Activated CD4-positive, CD25-positive, alpha-beta regulatory T cell treated with anti-CD3 and anti-CD28 coated beads, Interleukin-2, amount 50 U/mL, for 16 hours (primary cell): Measurements from ENCODE around the gene CCDC74A.
"Not testable (repeated sequence)": the region's sequence is repeated elsewhere in the genome, so short reads cannot be mapped to it uniquely, and the experiment has no call there.

Source experiments
- DNase-seq: peaks from one replicate; pipeline ENCODE4 v3.0.0-alpha.2; 2020; ENCODE audit warnings: low read depth, low spot score

The CCDC74A gene

GRCh38 chr2:131528981-131529863 is 1.5 kb downstream of the CCDC74A start:
- not testable (repeated sequence) for DNase-seq

- not testable (repeated sequence) for DNase-seq
These were observed 2.3 kb downstream of the CCDC74A start for GRCh38 chr2:131529864-131530445.

- not testable (repeated sequence) for DNase-seq
These were observed 3.1 kb downstream of the CCDC74A start for GRCh38 chr2:131530626-131531344.

GRCh38 chr2:131531547-131532185 is 4.0 kb downstream of the CCDC74A start:
- not testable (repeated sequence) for DNase-seq

GRCh38 chr2:131532723-131533608 is 5.3 kb downstream of the CCDC74A start:
- not testable (repeated sequence) for DNase-seq

GRCh38 chr2:131533609-131534316 is 6.1 kb downstream of the CCDC74A start:
- not testable (repeated sequence) for DNase-seq

GRCh38 chr2:131534317-131534672 is 6.6 kb downstream of the CCDC74A start:
- not testable (repeated sequence) for DNase-seq

- DNase-seq, result not testable (repeated sequence)
These were observed 7.3 kb downstream of the CCDC74A start for GRCh38 chr2:131534965-131535364.

GRCh38 chr2:131535526-131535925 is 7.8 kb downstream of the CCDC74A start:
- DNase-seq, result no peak

- DNase-seq, result not testable (repeated sequence)
These were observed 8.5 kb downstream of the CCDC74A start for GRCh38 chr2:131535951-131536826.

- DNase-seq, result not testable (repeated sequence)
These were observed 9.2 kb downstream of the CCDC74A start for GRCh38 chr2:131536841-131537240.

- not testable (repeated sequence) for DNase-seq
These were observed 11.2 kb downstream of the CCDC74A start for GRCh38 chr2:131538856-131539255.

- no peak for DNase-seq
These were observed 15.0 kb downstream of the CCDC74A start for GRCh38 chr2:131542438-131543384.

- no peak for DNase-seq
These were observed 15.8 kb downstream of the CCDC74A start for GRCh38 chr2:131543385-131543891.

- DNase-seq, result not testable (repeated sequence)
These were observed 16.5 kb downstream of the CCDC74A start for GRCh38 chr2:131544006-131544812.

- DNase-seq, result not testable (repeated sequence)
These were observed 17.1 kb downstream of the CCDC74A start for GRCh38 chr2:131544813-131545165.

GRCh38 chr2:131552871-131553270 is 25.2 kb downstream of the CCDC74A start:
- no peak for DNase-seq
